Right lobe of liver (tissue), 4 donors: Measurements from ENCODE around the gene SGO2.

ENCODE experiments used
- CTCF ChIP-seq, 4 donors: fragments of 200-600 bp in 3 of 4; fragments of 450-650 bp in 1 of 4; IDR thresholded peaks; one replicate each; pipeline versions ENCODE4 v1.5.1 to v1.8.0; 2016 to 2022; ENCODE audit warnings: antibody characterized with exemption in 4 of 4, mild to moderate bottlenecking in 2 of 4
- POLR2A ChIP-seq: fragments of 450-650 bp; IDR thresholded peaks from one replicate; pipeline ENCODE4 v1.6.1; 2017; ENCODE audit warnings: antibody characterized with exemption, mild to moderate bottlenecking
- donor health status: DM: no; HTN: no; CAD: no.
- donor health status: DM: no; HTN: no; CAD: no.
- donor health status: DM: no; HTN: yes; CAD: no.

GRCh38 chr2:200515155-200515554 is 10.9 kb upstream of the SGO2 start:
- no peak for TF ChIP-seq CTCF (IDR thresholded peaks at IDR 0.05)
- TF ChIP-seq POLR2A = no peak
